Neural progenitor cell (in vitro differentiated cells): ENCODE results near the gene VWF.

Source experiments
- CTCF ChIP-seq: fragments of 200-600 bp; sonication (generic); IDR thresholded peaks from 2 replicates; pipeline ENCODE4 v1.5.1; 2017; ENCODE audit warnings: antibody characterized with exemption, mild to moderate bottlenecking
- EZH2 ChIP-seq: fragments of 200-600 bp; sonication (generic); IDR thresholded peaks from 2 replicates; pipeline ENCODE4 v1.6.1; 2017; ENCODE audit warnings: antibody characterized with exemption, mild to moderate bottlenecking, moderate library complexity
- EZH2phosphoT487 ChIP-seq: fragments of 200-600 bp; sonication (generic); IDR thresholded peaks from 2 replicates; pipeline ENCODE4 v1.6.1; 2017; ENCODE audit warnings: antibody characterized with exemption

- TF ChIP-seq CTCF (no peak), EZH2 (no peak), EZH2phosphoT487 (no peak)
Measured at GRCh38 chr12:6052940-6053329, 71.5 kb downstream of the VWF start.
